Suprapubic skin (tissue), 4 donors: ENCODE data around the gene LMX1A. TPM values are rescaled to one million over a fixed set of nuclear protein-coding genes. Genes with fewer than 3 reads are reported as not detected.

Experiments
- DNase-seq, 2 donors: peaks; one replicate each; pipeline ENCODE4 v3.0.0-alpha.2; 2019; ENCODE audit warnings: low spot score in 2 of 2
- H3K27ac ChIP-seq: fragments of 200-600 bp; sonication (generic); one replicate; pipeline ENCODE4 v1.5.1; 2019
- H3K27me3 ChIP-seq: fragments of 200-600 bp; sonication (generic); one replicate; pipeline ENCODE4 v1.5.1; 2019
- H3K36me3 ChIP-seq: fragments of 200-600 bp; sonication (generic); one replicate; pipeline ENCODE4 v1.5.1; 2019
- H3K4me1 ChIP-seq: fragments of 200-600 bp; sonication (generic); one replicate; pipeline ENCODE4 v1.5.1; 2019
- H3K4me3 ChIP-seq: fragments of 200-600 bp; sonication (generic); one replicate; pipeline ENCODE4 v1.5.1; 2019; ENCODE audit warnings: mild to moderate bottlenecking
- H3K9me3 ChIP-seq: fragments of 200-600 bp; sonication (generic); one replicate; pipeline ENCODE4 v1.5.1; 2019
- EP300 ChIP-seq: sonication (generic); formaldehyde crosslinking; IDR thresholded peaks from one replicate; pipeline ENCODE4 v1.6.1; 2017; ENCODE audit warnings: antibody characterized with exemption
- POLR2A ChIP-seq, 2 donors: fragments of 450-650 bp; IDR thresholded peaks; one replicate each; pipeline ENCODE4 v1.6.1; 2017; ENCODE audit warnings: antibody characterized with exemption in 2 of 2, mild to moderate bottlenecking in 2 of 2, moderate library complexity in 2 of 2
- POLR2AphosphoS5 ChIP-seq, 3 donors: sonication (generic); formaldehyde crosslinking; IDR thresholded peaks; one replicate each; pipeline ENCODE4 v1.6.1; 2017; ENCODE audit warnings: antibody characterized with exemption in 3 of 3
- WGBS: methylation state at CpG from one replicate; pipeline ENCODE4 v1.1.5; 2018; 5-methylcytosine and 5-hydroxymethylcytosine counted together
- total RNA-seq, 4 donors: library from RNA; depleted of rRNA; stranded (reverse); fragments of >200 nt; gene quantifications; one replicate each; pipeline ENCODE4 v1.1.0, GENCODE V29; 2016
- TF ChIP-seq, protein P1 (sequence below), 2 donors: fragments of 200-600 bp in 1 of 2; fragments of 450-650 bp in 1 of 2; sonication (generic) in 1 of 2; IDR thresholded peaks; one replicate each; pipeline ENCODE4 v1.5.1; 2016 to 2019; ENCODE audit warnings: antibody characterized with exemption in 2 of 2, mild to moderate bottlenecking in 1 of 2, moderate library complexity in 1 of 2

Gene LMX1A
- total RNA-seq, 4 donors from 2014 or later = 0.44 TPM; not detected in 3

DNA sequence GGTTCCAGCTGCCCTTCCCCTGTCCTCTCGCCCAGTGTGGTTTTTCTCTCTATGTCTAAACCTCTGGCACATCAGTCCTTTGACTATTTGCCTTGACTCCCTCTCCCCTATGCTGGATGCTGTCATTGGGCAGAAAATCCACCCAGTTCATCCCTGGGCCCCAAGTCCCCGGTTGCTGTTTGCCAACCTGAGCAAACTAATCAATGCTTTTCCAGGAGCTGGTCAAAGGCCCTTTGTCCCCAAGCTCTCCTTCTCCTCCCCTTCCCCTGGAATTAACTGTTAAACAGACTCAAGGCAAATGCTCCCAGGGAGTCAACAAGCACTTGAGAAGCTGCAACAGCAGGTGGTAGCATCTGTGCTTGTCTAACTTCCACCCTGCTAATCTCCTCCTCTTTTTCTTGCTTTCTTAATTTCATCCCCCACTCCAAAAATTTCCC, 102.7 kb downstream of the LMX1A start:
- no peaks in the 10 kb centered on the region for H3K9me3 ChIP-seq
- H3K36me3 ChIP-seq = no peaks in the 10 kb centered on the region
- H3K27ac ChIP-seq = no peak overlapping the region
- H3K4me1 ChIP-seq = peaks cover 3% of the 10 kb centered on the region
- no peak overlapping the region for H3K4me3 ChIP-seq
- 78% methylated on average over 2 of the region's 2 CpGs for WGBS
- TF ChIP-seq POLR2AphosphoS5 (IDR thresholded peaks at IDR 0.05) (no peak), EP300 (no peak), POLR2A (IDR thresholded peaks at IDR 0.05) (no peak)
- TF ChIP-seq, protein P1, sequence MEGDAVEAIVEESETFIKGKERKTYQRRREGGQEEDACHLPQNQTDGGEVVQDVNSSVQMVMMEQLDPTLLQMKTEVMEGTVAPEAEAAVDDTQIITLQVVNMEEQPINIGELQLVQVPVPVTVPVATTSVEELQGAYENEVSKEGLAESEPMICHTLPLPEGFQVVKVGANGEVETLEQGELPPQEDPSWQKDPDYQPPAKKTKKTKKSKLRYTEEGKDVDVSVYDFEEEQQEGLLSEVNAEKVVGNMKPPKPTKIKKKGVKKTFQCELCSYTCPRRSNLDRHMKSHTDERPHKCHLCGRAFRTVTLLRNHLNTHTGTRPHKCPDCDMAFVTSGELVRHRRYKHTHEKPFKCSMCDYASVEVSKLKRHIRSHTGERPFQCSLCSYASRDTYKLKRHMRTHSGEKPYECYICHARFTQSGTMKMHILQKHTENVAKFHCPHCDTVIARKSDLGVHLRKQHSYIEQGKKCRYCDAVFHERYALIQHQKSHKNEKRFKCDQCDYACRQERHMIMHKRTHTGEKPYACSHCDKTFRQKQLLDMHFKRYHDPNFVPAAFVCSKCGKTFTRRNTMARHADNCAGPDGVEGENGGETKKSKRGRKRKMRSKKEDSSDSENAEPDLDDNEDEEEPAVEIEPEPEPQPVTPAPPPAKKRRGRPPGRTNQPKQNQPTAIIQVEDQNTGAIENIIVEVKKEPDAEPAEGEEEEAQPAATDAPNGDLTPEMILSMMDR (IDR thresholded peaks at IDR 0.05) = no peak
- no peak for DNase-seq
- H3K27me3 ChIP-seq = no peaks in the 10 kb centered on the region

DNA sequence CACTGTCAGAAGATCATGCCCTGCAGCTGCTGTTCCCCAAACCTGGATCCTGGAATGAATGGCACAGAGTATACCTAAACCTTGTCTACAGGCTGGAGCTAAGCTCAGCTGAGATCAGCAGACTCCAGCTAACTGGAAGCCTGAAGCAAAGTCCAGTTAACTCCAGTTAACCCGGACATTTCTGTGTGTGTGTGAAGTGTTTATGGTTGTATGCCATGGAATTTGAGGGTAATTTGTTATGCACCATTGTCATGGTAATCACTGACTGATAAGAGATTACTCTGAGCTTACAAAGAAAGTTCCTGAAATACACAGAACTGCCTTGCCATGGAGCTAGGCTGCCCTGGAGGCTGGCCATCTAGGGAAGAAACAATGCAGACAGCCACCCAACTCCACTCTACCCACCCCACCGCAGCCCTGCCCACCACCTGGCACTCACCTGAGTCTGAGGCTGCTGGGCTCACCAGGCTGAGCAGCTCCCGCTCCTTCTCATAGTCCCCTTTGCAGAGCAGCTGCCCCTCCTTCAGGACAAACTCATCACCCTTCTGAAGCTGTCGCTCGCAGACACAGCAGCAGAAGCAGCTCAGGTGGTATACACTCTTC, 107.4 kb downstream of the LMX1A start:
- no peak overlapping the region for H3K27ac ChIP-seq
- H3K36me3 ChIP-seq = no peaks in the 10 kb centered on the region
- 95% methylated on average over 4 of the region's 5 CpGs for WGBS
- H3K27me3 ChIP-seq = no peaks in the 10 kb centered on the region
- no peaks in the 10 kb centered on the region for H3K4me1 ChIP-seq
- no peaks in the 10 kb centered on the region for H3K9me3 ChIP-seq
- no peak for DNase-seq
- TF ChIP-seq, protein P1 (IDR thresholded peaks at IDR 0.05) = no peak
- TF ChIP-seq EP300 (no peak), POLR2A (IDR thresholded peaks at IDR 0.05) (no peak), POLR2AphosphoS5 (IDR thresholded peaks at IDR 0.05) (no peak)
- no peak overlapping the region for H3K4me3 ChIP-seq

DNA sequence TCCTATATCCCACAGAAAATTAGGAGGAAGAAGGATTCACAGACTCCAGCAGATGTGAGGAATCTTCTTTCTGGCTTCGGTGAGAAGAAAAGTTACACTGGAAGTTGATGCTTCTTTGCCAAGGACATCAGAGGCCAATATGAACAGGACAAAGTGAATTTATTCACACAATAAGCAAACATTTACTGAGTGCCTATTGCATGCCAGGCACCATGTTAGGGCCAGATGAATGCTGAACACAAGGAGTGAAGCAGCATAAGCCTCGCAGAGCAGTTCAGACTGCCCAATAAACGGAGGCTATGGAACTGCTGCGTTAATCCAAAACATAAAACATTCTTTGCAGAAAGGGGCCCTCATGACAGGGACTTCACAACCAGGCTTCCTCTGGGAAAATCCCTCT, 114.6 kb downstream of the LMX1A start:
- peaks cover 10% of the 10 kb centered on the region for H3K27me3 ChIP-seq
- no peak overlapping the region for H3K27ac ChIP-seq
- no peak overlapping the region for H3K4me3 ChIP-seq
- 49% methylated on average over 4 of the region's 4 CpGs for WGBS
- no peaks in the 10 kb centered on the region for H3K9me3 ChIP-seq
- H3K36me3 ChIP-seq = no peaks in the 10 kb centered on the region
- TF ChIP-seq, protein P1 (IDR thresholded peaks at IDR 0.05) = no peak
- TF ChIP-seq POLR2AphosphoS5 (IDR thresholded peaks at IDR 0.05) = no peak
- no peak for TF ChIP-seq POLR2A (IDR thresholded peaks at IDR 0.05)
- TF ChIP-seq EP300 = no peak
- no peaks in the 10 kb centered on the region for H3K4me1 ChIP-seq
- no peak for DNase-seq

DNA sequence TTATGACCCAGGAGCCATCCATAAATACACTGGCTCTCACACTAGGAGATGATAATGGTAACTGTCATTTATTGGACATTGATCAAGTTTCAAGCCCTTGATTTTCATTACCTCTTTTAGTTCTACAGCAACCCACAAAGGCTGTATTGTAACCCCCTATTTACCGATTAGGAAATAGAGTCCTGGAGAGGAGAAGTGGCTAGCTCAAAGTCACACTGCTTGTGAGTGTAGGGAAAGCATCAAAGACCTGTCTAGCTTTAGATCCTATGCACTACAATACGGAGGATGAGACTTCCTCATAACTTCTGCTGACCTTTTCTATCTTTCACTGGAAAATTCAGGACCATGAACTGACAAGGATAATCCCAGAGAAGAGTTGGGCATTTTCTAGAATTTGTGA, 115.2 kb downstream of the LMX1A start:
- Histone ChIP-seq H3K4me1 (no peaks in the 10 kb centered on the region), H3K9me3 (no peaks in the 10 kb centered on the region), H3K36me3 (no peaks in the 10 kb centered on the region), H3K27me3 (peaks cover 15% of the 10 kb centered on the region), H3K27ac (no peak overlapping the region), H3K4me3 (no peak overlapping the region)
- DNase-seq = no peak
- no peak for TF ChIP-seq POLR2AphosphoS5 (IDR thresholded peaks at IDR 0.05)
- TF ChIP-seq, protein P1 (IDR thresholded peaks at IDR 0.05) = no peak
- TF ChIP-seq EP300 = no peak
- no peak for TF ChIP-seq POLR2A (IDR thresholded peaks at IDR 0.05)
- WGBS = 93% methylated on average over 2 of the region's 2 CpGs

DNA sequence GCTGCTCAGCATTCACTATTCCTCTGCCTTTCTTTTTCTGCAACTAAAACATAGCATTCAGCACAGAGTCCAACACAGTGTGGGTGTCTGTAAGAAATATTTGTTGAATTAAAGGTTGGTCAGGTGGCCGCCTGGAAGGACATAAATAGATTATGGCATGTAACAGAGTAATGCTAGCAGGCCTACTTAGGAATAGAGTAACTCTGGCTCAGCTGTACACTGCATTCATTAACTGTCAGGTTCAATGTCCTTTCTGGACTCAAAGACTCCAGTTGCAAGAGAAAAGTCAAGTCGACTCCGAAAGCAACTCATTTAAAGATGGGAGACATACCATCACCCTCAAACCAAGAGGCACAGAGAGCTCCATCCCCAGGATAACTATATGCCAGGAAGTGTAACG, 116.0 kb downstream of the LMX1A start:
- Histone ChIP-seq H3K36me3 (no peaks in the 10 kb centered on the region), H3K9me3 (no peaks in the 10 kb centered on the region), H3K27ac (no peak overlapping the region), H3K4me3 (no peak overlapping the region), H3K4me1 (peaks cover 8% of the 10 kb centered on the region), H3K27me3 (peaks cover 23% of the 10 kb centered on the region)
- 58% methylated on average over 4 of the region's 4 CpGs for WGBS
- TF ChIP-seq, protein P1 (IDR thresholded peaks at IDR 0.05) = no peak
- no peak for TF ChIP-seq EP300
- no peak for TF ChIP-seq POLR2A (IDR thresholded peaks at IDR 0.05)
- no peak for TF ChIP-seq POLR2AphosphoS5 (IDR thresholded peaks at IDR 0.05)
- no peak for DNase-seq
